SU-DHL-6 (cell line): ENCODE data around the gene MMP21.
A peak's percentile ranks its signal among the peaks of the same experiment; 100 is the strongest.

Experiments used
- H2AFZ ChIP-seq: fragments of 200-600 bp; sonication (generic); 2 replicates; pipeline ENCODE4 v1.6.1; 2014; ENCODE audit warnings: low read depth, mild to moderate bottlenecking, moderate library complexity, mixed read lengths, antibody characterized with exemption, low read length; ENCODE audit not compliant: severe bottlenecking
- H3F3A ChIP-seq: fragments of 200-600 bp; shearing (Covaris generic); 2 replicates; pipeline ENCODE4 v1.6.0; 2016; ENCODE audit warnings: antibody characterized with exemption, mild to moderate bottlenecking; ENCODE audit not compliant: insufficient read depth
- H3K27ac ChIP-seq: fragments of 200-600 bp; sonication (generic); 2 replicates; pipeline ENCODE4 v1.5.1; 2016; ENCODE audit warnings: low read depth, mild to moderate bottlenecking, low read length, moderate library complexity, mixed read lengths
- H3K27me3 ChIP-seq: fragments of 200-600 bp; sonication (generic), shearing (Covaris generic); 2 replicates; pipeline ENCODE4 v1.6.0; 2014; ENCODE audit warnings: mild to moderate bottlenecking, low read length
- H3K36me3 ChIP-seq: fragments of 200-600 bp; sonication (generic); 2 replicates; pipeline ENCODE4 v1.6.1; 2014; ENCODE audit warnings: mild to moderate bottlenecking, low read length, mixed read lengths
- H3K4me2 ChIP-seq: fragments of 300-600, 200-600 bp; shearing (Covaris generic), sonication (generic); 2 replicates; pipeline ENCODE4 v1.6.0; 2014; ENCODE audit warnings: low read length, low read depth, mild to moderate bottlenecking; ENCODE audit not compliant: poor library complexity, severe bottlenecking
- H3K4me3 ChIP-seq: fragments of 200-600 bp; sonication (generic); 2 replicates; pipeline ENCODE4 v1.5.1; 2014; ENCODE audit warnings: antibody characterized with exemption, low read length, mild to moderate bottlenecking, mixed read lengths; ENCODE audit not compliant: insufficient read depth, poor library complexity, severe bottlenecking
- H3K79me2 ChIP-seq: fragments of 200-600 bp; sonication (generic); 2 replicates; pipeline ENCODE4 v1.6.1; 2014; ENCODE audit warnings: mild to moderate bottlenecking, low read length, moderate library complexity; ENCODE audit not compliant: insufficient read depth
- H3K9ac ChIP-seq: fragments of 200-600 bp; sonication (generic); 2 replicates; pipeline ENCODE4 v1.7.0; 2014; ENCODE audit warnings: mild to moderate bottlenecking, low read length
- H3K9me2 ChIP-seq: fragments of 200-600 bp; sonication (generic); replicated peaks from 2 replicates; pipeline ENCODE4 v1.6.1; 2014; ENCODE audit warnings: low read length; ENCODE audit not compliant: insufficient read depth
- H3K9me3 ChIP-seq: fragments of 200-600 bp; sonication (generic); 2 replicates; pipeline ENCODE4 v1.6.1; 2014; ENCODE audit warnings: low read length, mixed read lengths; ENCODE audit not compliant: insufficient read depth
- H4K20me1 ChIP-seq: fragments of 200-600 bp; sonication (generic); 2 replicates; pipeline ENCODE4 v1.6.1; 2014; ENCODE audit warnings: low read depth, mild to moderate bottlenecking, antibody characterized with exemption, low read length, moderate library complexity, mixed read lengths
- CTCF ChIP-seq: fragments of 200-600 bp; sonication (generic); IDR thresholded peaks from one replicate; pipeline ENCODE4 v1.5.1; 2017; ENCODE audit warnings: antibody characterized with exemption, mild to moderate bottlenecking, low read length, moderate library complexity; ENCODE audit not compliant: insufficient read depth, poor library complexity, severe bottlenecking
- EZH2phosphoT487 ChIP-seq: fragments of 200-600 bp; sonication (generic), shearing (Covaris generic); conservative IDR thresholded peaks from 2 replicates; pipeline ENCODE4 v1.6.1; 2018; ENCODE audit warnings: mild to moderate bottlenecking, antibody characterized with exemption, low read length, moderate library complexity, mixed read lengths

MMP21 gene

GRCh38 chr10:125721035-125721434 lies 54.6 kb downstream of the MMP21 start:
- H4K20me1 ChIP-seq = peaks cover 4% of the 10 kb centered on the region; the same call in 1 of the 2 replicates
- H3K4me2 ChIP-seq = peak overlapping the region; percentile 93
- no peaks in the 10 kb centered on the region for H3K27me3 ChIP-seq
- H3F3A ChIP-seq = peaks cover 7% of the 10 kb centered on the region
- peak overlapping the region; percentile 85 for H3K4me3 ChIP-seq
- H2AFZ ChIP-seq = no peak overlapping the region
- H3K79me2 ChIP-seq = peaks cover 33% of the 10 kb centered on the region
- H3K36me3 ChIP-seq = peaks cover 45% of the 10 kb centered on the region
- peak overlapping the region; percentile 89 for H3K9ac ChIP-seq
- no peak for TF ChIP-seq CTCF
- no peak for TF ChIP-seq EZH2phosphoT487
- H3K9me2 ChIP-seq = no peaks in the 10 kb centered on the region
- no peaks in the 10 kb centered on the region for H3K9me3 ChIP-seq
- H3K27ac ChIP-seq = peak overlapping the region; percentile 75

GRCh38 chr10:125720002-125720382 lies 55.6 kb downstream of the MMP21 start:
- peak overlapping the region; percentile 89 for H3K9ac ChIP-seq
- H3K4me2 ChIP-seq = peak overlapping the region; percentile 93
- H3K9me2 ChIP-seq = no peaks in the 10 kb centered on the region
- peak overlapping the region; percentile 46 for H2AFZ ChIP-seq
- H3K36me3 ChIP-seq = peaks cover 35% of the 10 kb centered on the region
- peak overlapping the region; percentile 85 for H3K4me3 ChIP-seq
- H3K27me3 ChIP-seq = no peaks in the 10 kb centered on the region
- peak overlapping the region; percentile 75 for H3K27ac ChIP-seq
- H3K79me2 ChIP-seq = peaks cover 33% of the 10 kb centered on the region
- peaks cover 7% of the 10 kb centered on the region for H3F3A ChIP-seq
- TF ChIP-seq CTCF (no peak), EZH2phosphoT487 (no peak)
- peaks cover 4% of the 10 kb centered on the region; the same call in 1 of the 2 replicates for H4K20me1 ChIP-seq
- no peaks in the 10 kb centered on the region for H3K9me3 ChIP-seq

GRCh38 chr10:125719173-125720001 lies 56.2 kb downstream of the MMP21 start, which contains the start of gene EDRF1:
Gene EDRF1 (plus strand): TSS chr10:125719709. CDS start chr10:125719808, 99 bp downstream.
- Histone ChIP-seq H3K9ac (peak within 1 kb of the TSS; percentile 89), H3K4me3 (peak within 1 kb of the TSS; percentile 85), H4K20me1 (peaks cover 4% of the 10 kb centered on the region; the same call in 1 of the 2 replicates), H3K4me2 (peak within 1 kb of the TSS; percentile 93), H3K9me3 (no peaks in the 10 kb centered on the region), H3K36me3 (peaks cover 30% of the 10 kb centered on the region), H2AFZ (peak within 1 kb of the TSS; percentile 98), H3F3A (peaks cover 7% of the 10 kb centered on the region), H3K9me2 (no peaks in the 10 kb centered on the region), H3K27ac (peak within 1 kb of the TSS; percentile 75), H3K79me2 (peaks cover 33% of the 10 kb centered on the region), H3K27me3 (no peaks in the 10 kb centered on the region)
- no peak for TF ChIP-seq EZH2phosphoT487
- TF ChIP-seq CTCF = no peak
